Bone marrow (tissue), 2 donors: ENCODE results near the gene ZFYVE19.

Source experiments
- DNase-seq, 2 donors: peaks; one replicate each; lab custom pipeline; 2025; lab: John Stamatoyannopoulos, UW

The ZFYVE19 gene

GRCh38 chr15:40807028-40807887 is at the start of gene ZFYVE19, which contains the start of gene DNAJC17:
TSS of gene ZFYVE19 (plus strand) at chr15:40807089. CDS start at chr15:40807590, 501 bp downstream.
TSS of gene DNAJC17 (minus strand) at chr15:40807473. CDS start at chr15:40807446, 27 bp downstream.
- DNase-seq, result peak; percentile 88 to 96

- DNase-seq, result no peak
Observed at GRCh38 chr15:40759961-40760360, 46.9 kb upstream of the ZFYVE19 start.

- no peak for DNase-seq
Observed at GRCh38 chr15:40762919-40763800, 43.7 kb upstream of the ZFYVE19 start.

- DNase-seq, result peak in 1 of 2 donors; percentile 53
Observed at GRCh38 chr15:40763801-40764628, 42.9 kb upstream of the ZFYVE19 start, which contains the start of gene GCHFR. TSS of gene GCHFR (plus strand) at chr15:40764068. CDS start at chr15:40764181, 113 bp downstream.

GRCh38 chr15:40764629-40765103 is 42.2 kb upstream of the ZFYVE19 start:
- no peak for DNase-seq

GRCh38 chr15:40766194-40766815 is 40.6 kb upstream of the ZFYVE19 start:
- no peak for DNase-seq

GRCh38 chr15:40766906-40767837 is 39.7 kb upstream of the ZFYVE19 start:
- no peak for DNase-seq

GRCh38 chr15:40767838-40768500 is 38.9 kb upstream of the ZFYVE19 start:
- no peak for DNase-seq

GRCh38 chr15:40768521-40769273 is 38.2 kb upstream of the ZFYVE19 start:
- peak in 1 of 2 donors; percentile 51 for DNase-seq

- peak in 1 of 2 donors; percentile 94 for DNase-seq
Observed at GRCh38 chr15:40769274-40770146, 37.4 kb upstream of the ZFYVE19 start, which contains the start of gene C15orf62. TSS of gene C15orf62 (plus strand) at chr15:40769980. CDS start at chr15:40770496, 516 bp downstream.

GRCh38 chr15:40770147-40770721 is 36.7 kb upstream of the ZFYVE19 start:
- DNase-seq, result no peak

GRCh38 chr15:40771242-40771641 is 35.6 kb upstream of the ZFYVE19 start:
- no peak for DNase-seq

- no peak for DNase-seq
Observed at GRCh38 chr15:40772014-40772413, 34.9 kb upstream of the ZFYVE19 start.

GRCh38 chr15:40773496-40773895 is 33.4 kb upstream of the ZFYVE19 start:
- DNase-seq, result no peak

GRCh38 chr15:40773902-40774301 is 33.0 kb upstream of the ZFYVE19 start:
- no peak for DNase-seq

- DNase-seq, result no peak
Observed at GRCh38 chr15:40775007-40775406, 31.9 kb upstream of the ZFYVE19 start.
